ENCODE data around the gene NDUFB6. TPM values are rescaled to one million over a fixed set of nuclear protein-coding genes. Genes with fewer than 3 reads are reported as not detected.

NDUFB6 gene
- total and polyA plus RNA-seq, 2 of the 4 experiments (the other 2 are of a cell fraction), result 24.2 to 51.0 TPM

- TF ChIP-seq SMC3 (IDR thresholded peaks at IDR 0.05; ENCODE audit: low read depth, low read length) (no peak), POLR2A (IDR thresholded peaks at IDR 0.05; ENCODE audit: low read depth, low read length) (peak; percentile 38; the same call in 1 of the 2 replicates), RAD21 (IDR thresholded peaks at IDR 0.05; ENCODE audit: low read length) (no peak)
Observed at GRCh38 chr9:32550562-32551275, 22.2 kb downstream of the NDUFB6 start (continued).

DNA sequence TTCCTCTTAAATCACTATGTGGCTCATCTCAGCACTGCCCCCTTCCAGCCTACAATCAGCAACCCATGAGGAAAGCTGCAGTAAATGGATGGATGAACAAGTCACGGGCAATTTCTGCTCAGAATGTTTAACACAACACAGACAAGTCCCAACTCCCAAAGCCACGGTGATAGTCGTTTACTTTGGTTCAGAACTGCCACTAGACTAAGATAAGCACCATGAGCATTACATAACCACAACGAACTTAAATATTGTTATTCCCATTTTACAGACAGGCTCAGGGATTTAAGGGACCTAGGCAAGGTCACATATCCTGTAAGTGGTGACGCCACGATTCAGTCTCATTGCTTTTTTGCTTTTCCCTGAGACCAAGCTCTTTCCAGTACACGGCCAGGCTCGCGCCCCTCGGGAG, 22.8 kb downstream of the NDUFB6 start:
- H2AK9ac ChIP-seq (replicated peaks; ENCODE audit: low read depth, low read length, poor library complexity), result peak overlapping the region; percentile 67
- peak overlapping the region; percentile 81 for H3K23ac ChIP-seq (ENCODE audit: low read depth, low read length)
- H3K9me1 ChIP-seq (ENCODE audit: insufficient read depth, low read length), result no peaks in the 10 kb centered on the region
- H3K4ac ChIP-seq (ENCODE audit: low read depth, low read length), result peak overlapping the region; percentile 43; the same call in 1 of the 2 replicates
- H4K91ac ChIP-seq (ENCODE audit: insufficient read depth, low read depth, low read length), result no peak overlapping the region
- no peaks in the 10 kb centered on the region for H3K9me3 ChIP-seq (ENCODE audit: control insufficient read depth, insufficient read depth, low read length)
- H3K36me3 ChIP-seq (ENCODE audit: control insufficient read depth, insufficient read depth, low read length), result no peaks in the 10 kb centered on the region
- H3K27ac ChIP-seq (ENCODE audit: insufficient read depth, low read length), result peak overlapping the region; percentile 36
- WGBS, 2 experiments (ENCODE audit: extremely low coverage in 2 of 2, insufficient read length in 1 of 2), result 0% methylated on average over 3 of the region's 10 CpGs; no CpG with 5 or more reads in 1 of the 2 experiments
- CTCF ChIA-PET, result interaction anchor here (0.6 to 2.7 kb wide), 6 partner anchors 14 to 171 kb away, joined by 3 to 10 read pairs (median 4); partner anchors contain the start of gene RIGI
- no peak overlapping the region for H2BK15ac ChIP-seq (ENCODE audit: low read depth, low read length)
- no peaks in the 10 kb centered on the region for H3K27me3 ChIP-seq (ENCODE audit: control insufficient read depth, insufficient read depth, low read length)
- peak overlapping the region; percentile 94 for H3K4me3 ChIP-seq (ENCODE audit: insufficient read depth, low read depth, low read length)
- intact Hi-C loops (cut with micrococcal nuclease) (loop anchor here (1.0 to 2.0 kb wide), 2 partner anchors 24 to 171 kb away; partner anchors contain the start of gene RIGI), dilution Hi-C loops (cut with HindIII; ENCODE audit: low sequenced_read_pairs, unreplicated experiment) (loop anchor here (25.0 kb wide), 1 partner anchor 113 kb away; no protein-coding TSS in a partner anchor), in situ Hi-C loops (cut with MboI; ENCODE audit: low sequenced_read_pairs) (no loop called here)
- H2BK120ac ChIP-seq (ENCODE audit: low read depth, low read length), result no peak overlapping the region
- H4K5ac ChIP-seq (ENCODE audit: low read depth, low read length), result no peak overlapping the region
- peak overlapping the region; percentile 35; the same call in 1 of the 2 replicates for H2AK5ac ChIP-seq (ENCODE audit: low read depth, low read length)
- no peak overlapping the region for H2BK20ac ChIP-seq (ENCODE audit: low read depth, low read length)
- peaks cover 20% of the 10 kb centered on the region for H4K20me1 ChIP-seq (ENCODE audit: insufficient read depth, low read length)
- peak overlapping the region; percentile 95 for H2AFZ ChIP-seq (replicated peaks; ENCODE audit: low read length, poor library complexity)
- peak overlapping the region; percentile 80 for H3K14ac ChIP-seq (replicated peaks; ENCODE audit: low read depth, low read length)
- peak overlapping the region; percentile 77 for H3K9ac ChIP-seq (ENCODE audit: low read depth, low read length)
- no TSS peak for BruUV-seq (replicated peaks)
- H4K8ac ChIP-seq (ENCODE audit: low read depth in 2 of 2, low read length in 2 of 2), result peak overlapping the region in 1 of 2 experiments; percentile 30; a peak in 1 of 4 replicates
- POLR2A ChIA-PET (ENCODE audit: unreplicated experiment), result interaction anchor here (0.6 kb wide), 1 partner anchor 23 kb away, joined by 5 read pairs; no protein-coding TSS in a partner anchor
- H2BK5ac ChIP-seq (ENCODE audit: low read depth, low read length, poor library complexity, severe bottlenecking), result peak overlapping the region; percentile 27
- no peak for TF ChIP-seq CEBPB (IDR thresholded peaks at IDR 0.05; ENCODE audit: low read depth, low read length)
- TF ChIP-seq ELK1 (IDR thresholded peaks at IDR 0.05; ENCODE audit: borderline replicate concordance, low read depth, low read length), result no peak
- no peak for TF ChIP-seq BHLHE40 (IDR thresholded peaks at IDR 0.05; ENCODE audit: low read depth, low read length)
- TF ChIP-seq MXI1 (IDR thresholded peaks at IDR 0.05; ENCODE audit: borderline replicate concordance, low read depth, low read length), result no peak
- peak; percentile 17; the same call in 1 of the 2 replicates for TF ChIP-seq CTCF (conservative IDR thresholded peaks at IDR 0.05; ENCODE audit: low read depth, low read length)
- peak overlapping the region; percentile 98 for H3K4me2 ChIP-seq (ENCODE audit: low read depth, low read length)
- H3K56ac ChIP-seq (ENCODE audit: extremely low read depth, insufficient read depth, low read length), result peak overlapping the region; percentile 49; the same call in 1 of the 2 replicates
- H3K18ac ChIP-seq (ENCODE audit: low read depth, low read length), result no peak overlapping the region
- peak; percentile 53 for DNase-seq
- no peaks in the 10 kb centered on the region; the same call in 1 of the 2 replicates for H3K4me1 ChIP-seq (ENCODE audit: control insufficient read depth, insufficient read depth, low read length)
- H3K79me1 ChIP-seq (ENCODE audit: low read depth in 1 of 2, low read length in 2 of 2), result peaks cover 23 to 36% of the 10 kb centered on the region in 2 experiments
- no peak for ATAC-seq (ENCODE audit: low read depth)

Data from IMR-90 (cell line).